GM18867 (cell line): ENCODE results near the gene PRPF40A.

Experiments
- ATAC-seq: cut with Tn5 transposase; IDR thresholded peaks from one replicate; pipeline ENCODE4 v1.9.1; 2021; ENCODE audit warnings: mild to moderate bottlenecking, moderate library complexity; ENCODE audit not compliant: unreplicated experiment

The PRPF40A gene

GRCh38 chr2:152655880-152656279 is 61.4 kb downstream of the PRPF40A start:
- no peak for ATAC-seq

DNA sequence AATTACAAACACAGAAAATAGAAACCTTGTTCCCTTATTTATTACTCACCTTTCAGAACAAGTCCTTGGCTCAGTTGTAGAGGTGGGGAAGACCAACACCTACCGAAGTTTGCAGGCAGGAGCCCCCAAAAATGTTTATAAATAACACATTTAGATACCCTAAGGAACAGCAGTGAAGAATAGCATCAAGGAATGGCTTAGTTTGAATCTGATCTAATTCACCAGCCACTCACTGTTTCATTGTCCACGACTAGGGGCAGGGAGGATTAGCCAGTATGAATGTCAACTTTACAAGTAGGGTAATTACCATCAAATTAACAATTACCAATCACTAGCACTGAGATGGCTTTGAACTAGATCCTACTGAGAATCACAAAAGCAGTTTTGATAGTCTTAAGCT is 65.4 kb downstream of the PRPF40A start:
- ATAC-seq: no peak

- no peak for ATAC-seq
Observed at GRCh38 chr2:152650768-152651371, 66.4 kb downstream of the PRPF40A start.

- ATAC-seq: no peak
Observed at GRCh38 chr2:152649997-152650396, 67.3 kb downstream of the PRPF40A start.

DNA sequence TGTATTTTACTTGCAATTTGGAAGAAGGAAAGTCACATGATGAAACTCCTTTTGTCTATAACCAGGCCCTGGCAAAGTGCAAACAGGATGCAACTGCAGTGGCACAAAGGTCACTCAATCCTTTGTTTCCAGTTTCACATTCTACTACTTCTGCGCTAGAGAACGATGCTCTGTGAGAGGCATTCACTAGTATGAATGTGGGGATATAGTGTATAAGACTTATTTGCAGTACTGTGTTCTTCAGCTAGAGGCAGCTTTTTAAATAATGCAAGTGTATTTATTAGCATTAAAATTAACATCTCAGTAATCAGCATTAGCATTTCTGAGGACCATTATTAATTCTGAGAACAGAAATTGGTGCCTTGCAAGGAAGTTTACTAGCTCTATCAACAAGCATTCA is 68.9 kb downstream of the PRPF40A start:
- ATAC-seq: no peak

DNA sequence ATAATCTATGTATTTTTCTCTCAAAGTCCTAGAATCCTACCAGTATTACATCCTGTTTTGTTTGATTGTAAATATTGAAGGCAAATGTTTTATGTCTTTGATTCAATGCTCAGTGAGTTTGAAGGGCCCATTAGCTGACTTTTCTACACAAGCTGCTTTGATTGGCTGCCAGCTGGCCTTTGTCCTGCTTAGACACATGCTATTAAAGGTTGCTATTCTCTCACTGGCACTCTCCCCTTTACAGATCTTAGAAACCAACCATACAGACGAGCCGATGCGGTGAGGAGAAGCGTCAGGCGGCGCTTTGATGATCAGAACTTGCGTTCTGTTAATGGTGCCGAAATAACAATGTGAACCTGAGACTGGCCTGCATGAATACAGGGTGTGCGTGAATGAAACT is 69.7 kb downstream of the PRPF40A start:
- ATAC-seq: no peak

DNA sequence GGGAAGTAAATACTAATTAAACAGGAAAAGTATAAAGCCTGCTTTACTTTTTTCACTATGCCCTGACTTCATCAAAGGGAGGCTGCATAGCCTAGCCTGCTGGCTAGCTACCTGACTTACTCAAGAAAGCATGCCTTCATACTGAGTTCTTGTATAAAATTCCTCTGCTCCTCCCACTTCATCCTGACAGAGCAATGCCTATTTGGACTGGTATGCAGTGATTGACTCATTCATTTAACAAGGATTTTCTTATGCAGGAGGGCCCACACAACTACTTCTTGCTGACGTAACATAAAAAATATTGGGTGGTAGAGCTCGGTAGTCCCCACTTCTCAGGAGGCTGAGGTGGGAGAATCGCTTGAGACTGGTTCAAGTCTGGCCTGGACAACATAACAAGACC is 70.5 kb downstream of the PRPF40A start:
- no peak for ATAC-seq

GRCh38 chr2:152646264-152646663 is 71.0 kb downstream of the PRPF40A start:
- no peak for ATAC-seq

- no peak for ATAC-seq
Observed at GRCh38 chr2:152644189-152644873, 72.9 kb downstream of the PRPF40A start.

DNA sequence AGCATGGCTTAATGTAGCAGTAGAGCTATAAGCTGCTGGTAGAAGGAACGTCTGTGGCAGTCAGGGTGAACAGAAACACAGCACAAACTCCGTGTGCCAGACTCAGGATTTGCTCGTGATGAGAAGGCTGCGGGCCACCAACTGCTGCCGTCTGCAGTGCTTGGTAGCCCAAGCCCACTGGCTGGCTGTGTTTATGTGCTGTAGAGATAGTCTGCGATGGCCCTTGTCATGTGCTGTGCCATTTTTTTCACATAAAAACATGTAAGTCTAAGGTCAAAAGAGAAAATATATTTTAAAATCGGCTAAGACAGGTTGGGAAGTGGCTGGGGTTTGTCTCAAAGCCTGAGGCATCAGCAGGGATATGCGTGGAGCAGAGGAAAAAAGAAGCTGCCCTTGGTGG is 78.7 kb downstream of the PRPF40A start:
- ATAC-seq: no peak

DNA sequence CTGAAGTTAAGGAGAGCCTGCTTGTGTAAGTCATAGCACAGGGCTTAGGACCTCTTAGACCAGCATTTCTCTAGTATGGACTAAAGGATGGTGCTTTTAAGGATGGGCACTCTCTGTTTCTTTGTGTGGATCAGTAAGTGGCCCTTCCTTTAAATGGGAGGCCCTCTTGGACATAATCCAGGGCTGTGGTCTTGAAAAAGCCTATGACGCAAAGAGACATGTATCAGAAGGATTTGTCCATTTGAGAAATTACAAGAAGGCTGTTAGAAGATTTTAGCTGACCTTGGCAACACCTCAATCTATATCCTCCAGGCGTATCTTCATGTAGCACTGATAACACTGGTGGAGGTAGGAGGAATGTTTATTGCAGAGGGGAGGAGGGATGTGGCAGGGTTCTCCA is 79.2 kb downstream of the PRPF40A start:
- ATAC-seq: no peak

GRCh38 chr2:152637251-152637650 is 80.0 kb downstream of the PRPF40A start:
- no peak for ATAC-seq

GRCh38 chr2:152635635-152636298 is 81.5 kb downstream of the PRPF40A start:
- peak; percentile 70 for ATAC-seq

- ATAC-seq: no peak
Observed at GRCh38 chr2:152632736-152633135, 84.5 kb downstream of the PRPF40A start.

GRCh38 chr2:152630466-152630865 is 86.8 kb downstream of the PRPF40A start:
- ATAC-seq: no peak

- no peak for ATAC-seq
Observed at GRCh38 chr2:152629202-152629601, 88.1 kb downstream of the PRPF40A start.

GRCh38 chr2:152627351-152627957 is 89.8 kb downstream of the PRPF40A start:
- ATAC-seq: no peak

- no peak for ATAC-seq
Observed at GRCh38 chr2:152626911-152627339, 90.3 kb downstream of the PRPF40A start.

DNA sequence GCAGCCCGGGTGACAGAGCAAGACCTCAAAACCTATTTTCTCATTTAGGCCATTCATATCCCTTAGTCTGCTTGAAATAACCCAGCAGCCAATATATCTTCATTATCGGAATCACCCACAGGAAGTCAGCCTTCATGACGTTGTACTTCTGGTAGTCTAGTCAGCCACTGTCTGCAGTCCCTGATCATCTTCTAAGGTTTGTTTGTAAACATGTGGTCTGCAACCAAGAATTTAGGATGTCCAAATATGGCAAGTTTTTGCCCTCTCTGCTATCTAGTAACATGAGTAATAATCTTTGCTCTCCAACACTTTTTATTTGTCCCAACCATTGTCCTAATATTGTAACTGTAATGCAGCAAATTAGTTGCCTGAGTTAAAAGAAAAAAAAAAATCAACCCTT is 92.5 kb downstream of the PRPF40A start:
- ATAC-seq: no peak

DNA sequence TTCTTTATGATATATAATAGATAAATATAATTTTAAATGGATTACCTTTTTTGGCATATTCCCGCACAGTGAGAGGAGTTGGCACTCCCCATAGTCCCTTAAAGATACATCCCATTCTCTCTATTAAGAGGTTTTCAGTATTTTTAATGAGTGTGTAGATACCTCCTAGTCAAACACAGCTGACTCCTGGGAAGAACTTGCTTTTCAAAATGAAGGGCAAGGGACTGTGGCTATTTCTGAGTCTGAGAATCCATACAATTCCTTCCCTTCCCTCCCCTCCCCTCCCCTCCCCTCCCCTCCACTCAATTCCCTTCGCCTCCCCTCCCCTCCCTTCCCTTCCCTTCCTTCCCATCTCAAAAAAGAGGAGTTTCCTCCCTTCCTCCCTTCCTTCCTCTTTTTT is 93.5 kb downstream of the PRPF40A start:
- ATAC-seq: no peak

- ATAC-seq: no peak
Observed at GRCh38 chr2:152623076-152623740, 94.1 kb downstream of the PRPF40A start.
